Activated CD8-positive, alpha-beta T cell treated with anti-CD3 and anti-CD28 coated beads for 36 hours (primary cell): Measurements from ENCODE around the gene CADM2. TPM values are rescaled to one million over a fixed set of nuclear protein-coding genes. Genes with fewer than 3 reads are reported as not detected.
A peak's percentile ranks its signal among the peaks of the same experiment; 100 is the strongest.
"Not testable (repeated sequence)": the region's sequence is repeated elsewhere in the genome, so short reads cannot be mapped to it uniquely, and the experiment has no call there.

Experiments used
- ATAC-seq: fragments of 200-7000 bp; cut with Tn5 transposase; one replicate; pipeline ENCODE4 v1.10.0; 2021; ENCODE audit warnings: mild to moderate bottlenecking, moderate library complexity
- CTCF ChIA-PET: fragments of 350-600 bp; sonication (Branson Sonifier 250); formaldehyde crosslinking; loops from one replicate; lab custom pipeline; 2021; ENCODE audit warnings: antibody characterized with exemption; lab: Charles Lee
- POLR2A ChIA-PET: fragments of 350-600 bp; sonication (Branson Sonifier 250); formaldehyde crosslinking; loops from one replicate; lab custom pipeline; 2021; ENCODE audit warnings: antibody characterized with exemption; lab: Charles Lee
- DNase-seq: peaks from one replicate; pipeline ENCODE4 v3.0.0-alpha.2; 2020
- H3K27ac Mint-ChIP-seq: one replicate; pipeline ENCODE4 v1.8.0; 2021; ENCODE audit warnings: mild to moderate bottlenecking, mixed read lengths
- H3K27me3 Mint-ChIP-seq: one replicate; pipeline ENCODE4 v1.8.0; 2021; ENCODE audit warnings: mixed read lengths
- H3K36me3 Mint-ChIP-seq: one replicate; pipeline ENCODE4 v1.8.0; 2021; ENCODE audit warnings: low read depth, mixed read lengths
- H3K4me1 Mint-ChIP-seq: one replicate; pipeline ENCODE4 v1.8.0; 2021; ENCODE audit warnings: low read depth, mixed read lengths
- H3K4me3 Mint-ChIP-seq: one replicate; pipeline ENCODE4 v1.8.0; 2021; ENCODE audit warnings: mild to moderate bottlenecking, moderate library complexity, mixed read lengths
- H3K9me3 Mint-ChIP-seq: one replicate; pipeline ENCODE4 v1.8.0; 2021; ENCODE audit warnings: mixed read lengths
- intact Hi-C: fragments of 100-400 bp; cut with micrococcal nuclease; formaldehyde crosslinking; loops from one replicate; pipeline ENCODE4 v1.10.0; 2022
- total RNA-seq, 2 experiments: library from RNA; stranded (reverse); gene quantifications; one replicate each; pipeline ENCODE4 v1.2.3, GENCODE V29; 2021
- TF ChIP-seq, protein P1 (sequence below): fragments of 200-600 bp; IDR thresholded peaks from one replicate; pipeline ENCODE4 v1.8.0; 2022; ENCODE audit warnings: antibody characterized with exemption, mild to moderate bottlenecking

Gene CADM2
- total RNA-seq, result under 1 TPM in 1 of 2 experiments, not detected in 1; 0.38 TPM

DNA sequence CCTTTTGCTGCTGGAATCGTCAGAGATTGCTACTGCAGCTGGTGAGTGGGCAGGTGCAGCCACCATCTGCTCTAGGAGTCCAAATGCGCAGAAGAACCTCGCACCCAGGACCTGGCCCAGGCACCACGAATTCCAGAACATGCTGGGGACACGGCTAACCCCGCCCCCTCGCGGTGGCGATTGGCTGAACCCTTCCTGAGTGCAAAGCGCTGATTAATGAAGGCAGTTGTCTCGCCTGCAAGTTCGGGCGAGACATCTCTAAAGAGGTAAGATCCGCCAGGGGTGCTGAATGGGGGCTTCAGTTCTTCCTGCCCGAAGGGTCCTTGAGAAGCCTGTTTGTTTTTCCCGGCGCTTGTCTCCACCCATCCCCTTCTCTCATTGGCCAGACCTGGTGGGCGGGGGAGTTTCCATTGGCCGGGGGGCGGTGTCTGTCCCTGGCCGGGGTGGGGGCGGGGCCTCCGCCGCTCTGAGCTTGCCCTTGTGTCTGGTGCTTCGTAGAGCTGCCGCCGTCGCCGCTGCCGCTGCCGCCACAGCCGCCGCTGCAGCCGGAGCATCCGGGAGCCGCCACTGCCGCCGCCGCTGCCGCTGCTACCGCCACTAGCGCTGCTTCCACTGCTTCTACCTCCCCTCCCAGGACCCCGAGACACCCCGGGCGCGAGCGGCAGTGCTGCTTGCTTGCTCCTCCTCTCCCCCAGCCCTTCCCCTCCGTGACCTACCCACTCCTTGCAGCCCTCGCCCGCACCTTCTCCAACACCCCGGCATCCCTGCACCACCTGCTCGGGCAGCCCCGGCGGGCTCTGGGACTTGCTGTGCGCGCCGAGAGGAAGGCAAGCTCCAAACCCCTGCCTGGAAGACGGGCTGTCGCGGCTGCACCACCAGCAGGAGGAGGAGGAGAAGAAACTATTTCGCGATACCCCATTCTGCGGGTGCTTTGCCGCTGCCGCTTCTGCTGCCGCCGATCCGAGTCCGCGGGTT, at the start of gene CADM2:
Gene CADM2, plus strand, starts transcription at position 495 of the 975 bp plus-strand sequence.
- H3K27ac Mint-ChIP-seq, result no peak within 1 kb of the TSS
- peak; percentile 80 for DNase-seq

DNA sequence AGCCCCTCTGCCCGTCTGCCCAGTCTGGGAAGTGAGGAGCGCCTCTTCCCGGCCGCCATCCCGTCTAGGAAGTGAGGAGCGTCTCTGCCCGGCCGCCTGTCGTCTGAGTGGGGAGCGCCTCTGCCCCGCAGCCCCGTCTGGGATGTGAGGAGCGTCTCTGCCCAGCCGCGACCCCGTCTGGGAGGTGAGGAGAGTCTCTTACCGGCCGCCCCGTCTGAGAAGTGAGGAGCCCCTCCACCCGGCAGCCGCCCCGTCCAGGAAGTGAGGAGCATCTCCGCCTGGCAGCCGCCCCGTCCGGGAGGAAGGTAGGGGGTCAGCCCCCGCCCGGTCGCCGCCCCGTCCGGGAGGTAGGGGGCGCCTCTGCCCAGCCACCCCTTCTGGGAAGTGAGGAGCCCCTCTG, 40.2 kb upstream of the CADM2 start:
- POLR2A ChIA-PET, H3K27ac Mint-ChIP-seq, CTCF ChIA-PET, H3K27me3 Mint-ChIP-seq, intact Hi-C loops, H3K4me1 Mint-ChIP-seq, H3K4me3 Mint-ChIP-seq, H3K36me3 Mint-ChIP-seq, ATAC-seq, DNase-seq: not testable (repeated sequence)
- H3K9me3 Mint-ChIP-seq, result peaks cover 11% of the 10 kb centered on the region

More for the DNA sequence above, at the start of gene CADM2:
- POLR2A ChIA-PET, result no interaction called here
- Mint-ChIP-seq H3K27me3 (peaks cover 40% of the 10 kb centered on the region), H3K36me3 (no peaks in the 10 kb centered on the region), H3K9me3 (no peaks in the 10 kb centered on the region), H3K4me3 (peak within 1 kb of the TSS; percentile 62), H3K4me1 (peaks cover 19% of the 10 kb centered on the region)
- peak; percentile 99 for ATAC-seq
- intact Hi-C loops, result no loop called here
- TF ChIP-seq, protein P1, sequence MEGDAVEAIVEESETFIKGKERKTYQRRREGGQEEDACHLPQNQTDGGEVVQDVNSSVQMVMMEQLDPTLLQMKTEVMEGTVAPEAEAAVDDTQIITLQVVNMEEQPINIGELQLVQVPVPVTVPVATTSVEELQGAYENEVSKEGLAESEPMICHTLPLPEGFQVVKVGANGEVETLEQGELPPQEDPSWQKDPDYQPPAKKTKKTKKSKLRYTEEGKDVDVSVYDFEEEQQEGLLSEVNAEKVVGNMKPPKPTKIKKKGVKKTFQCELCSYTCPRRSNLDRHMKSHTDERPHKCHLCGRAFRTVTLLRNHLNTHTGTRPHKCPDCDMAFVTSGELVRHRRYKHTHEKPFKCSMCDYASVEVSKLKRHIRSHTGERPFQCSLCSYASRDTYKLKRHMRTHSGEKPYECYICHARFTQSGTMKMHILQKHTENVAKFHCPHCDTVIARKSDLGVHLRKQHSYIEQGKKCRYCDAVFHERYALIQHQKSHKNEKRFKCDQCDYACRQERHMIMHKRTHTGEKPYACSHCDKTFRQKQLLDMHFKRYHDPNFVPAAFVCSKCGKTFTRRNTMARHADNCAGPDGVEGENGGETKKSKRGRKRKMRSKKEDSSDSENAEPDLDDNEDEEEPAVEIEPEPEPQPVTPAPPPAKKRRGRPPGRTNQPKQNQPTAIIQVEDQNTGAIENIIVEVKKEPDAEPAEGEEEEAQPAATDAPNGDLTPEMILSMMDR, result no peak
- CTCF ChIA-PET, result no interaction called here

DNA sequence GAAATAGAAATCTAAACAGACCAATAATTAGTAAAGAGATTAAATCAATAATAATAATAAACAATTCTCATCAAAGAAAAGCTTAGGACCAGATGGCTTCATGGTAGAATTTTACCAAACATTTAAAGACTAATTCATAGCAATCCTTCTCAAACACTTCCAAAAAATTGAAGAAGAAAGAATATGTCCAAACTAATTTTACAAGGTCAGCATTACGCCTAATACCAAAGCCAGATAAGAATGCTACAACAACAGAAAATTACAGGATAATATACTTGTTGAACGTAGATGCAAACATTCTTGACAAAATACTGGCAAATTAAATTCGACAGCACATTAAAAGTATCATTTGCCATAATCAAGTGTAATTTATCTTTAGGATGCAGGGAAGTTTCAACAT, 36.1 kb upstream of the CADM2 start:
- H3K27me3 Mint-ChIP-seq, result no peaks in the 10 kb centered on the region
- DNase-seq (no peak), ATAC-seq (no peak)
- ChIA-PET POLR2A (no interaction called here), CTCF (no interaction called here)
- H3K4me3 Mint-ChIP-seq, result no peak overlapping the region
- TF ChIP-seq, protein P1, result no peak
- H3K36me3 Mint-ChIP-seq, result no peaks in the 10 kb centered on the region
- H3K4me1 Mint-ChIP-seq, result no peaks in the 10 kb centered on the region
- H3K27ac Mint-ChIP-seq, result no peak overlapping the region
- peaks cover 9% of the 10 kb centered on the region for H3K9me3 Mint-ChIP-seq
- intact Hi-C loops, result no loop called here

DNA sequence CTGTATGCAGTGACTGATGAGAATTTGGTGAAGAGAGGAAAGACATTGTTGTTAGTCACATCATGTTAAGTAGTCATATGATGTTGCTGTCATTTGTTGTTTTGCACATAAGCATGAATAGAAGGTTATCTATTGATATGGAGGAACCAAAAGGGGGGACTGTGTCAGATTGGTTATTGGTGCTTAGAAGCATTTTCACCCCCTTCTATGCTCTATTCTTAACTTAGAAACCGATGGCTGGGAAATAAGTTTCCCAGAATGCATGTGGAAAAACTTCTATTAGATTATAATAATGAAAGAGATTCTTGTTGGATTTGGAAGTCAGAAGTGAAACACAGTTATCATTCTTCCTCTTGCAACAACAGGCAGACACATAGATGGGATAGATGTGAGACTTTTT, 33.2 kb upstream of the CADM2 start:
- TF ChIP-seq, protein P1, result no peak
- Mint-ChIP-seq H3K36me3 (no peaks in the 10 kb centered on the region), H3K4me3 (no peak overlapping the region), H3K27me3 (no peaks in the 10 kb centered on the region), H3K27ac (no peak overlapping the region), H3K4me1 (no peaks in the 10 kb centered on the region), H3K9me3 (peaks cover 10% of the 10 kb centered on the region)
- ChIA-PET POLR2A (no interaction called here), CTCF (no interaction called here)
- no peak for DNase-seq
- intact Hi-C loops, result no loop called here
- ATAC-seq, result no peak

DNA sequence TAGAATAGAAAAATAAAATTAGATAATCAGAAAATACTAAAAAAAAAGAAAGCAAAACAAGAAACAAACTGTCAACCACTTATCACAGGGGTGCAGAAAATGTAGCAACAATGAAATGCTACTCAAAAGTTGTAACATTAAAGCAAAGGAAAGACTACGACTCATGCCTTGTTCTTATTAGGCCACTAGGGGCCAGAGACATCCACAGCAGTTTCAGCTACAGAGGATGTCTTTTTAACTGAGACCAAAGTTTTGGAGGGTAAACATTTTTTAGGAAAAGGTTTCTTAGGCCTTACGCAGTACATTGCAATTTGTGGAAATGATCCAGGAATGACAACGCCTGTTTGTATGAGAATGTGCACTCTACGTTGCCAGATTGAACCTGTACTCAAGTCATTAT, 15.4 kb upstream of the CADM2 start:
- Mint-ChIP-seq H3K36me3 (no peaks in the 10 kb centered on the region), H3K4me1 (no peaks in the 10 kb centered on the region), H3K27ac (no peak overlapping the region), H3K4me3 (no peak overlapping the region), H3K27me3 (no peaks in the 10 kb centered on the region), H3K9me3 (peaks cover 5% of the 10 kb centered on the region)
- ATAC-seq (no peak), DNase-seq (no peak)
- intact Hi-C loops, result no loop called here
- CTCF ChIA-PET, result no interaction called here
- TF ChIP-seq, protein P1, result no peak
- POLR2A ChIA-PET, result no interaction called here
